ENCODE measurements around the gene SYTL5.

The SYTL5 gene

GRCh38 chrX:37998586-37999262 is 7.6 kb upstream of the SYTL5 start:
- H3K4me1 Mint-ChIP-seq (ENCODE audit: low read depth) = no peaks in the 10 kb centered on the region
- H3K27me3 Mint-ChIP-seq = peaks cover 40% of the 10 kb centered on the region
- H3K36me3 Mint-ChIP-seq (ENCODE audit: low read depth) = no peaks in the 10 kb centered on the region
- no peaks in the 10 kb centered on the region for H3K9me3 Mint-ChIP-seq
- no peak overlapping the region for H3K4me3 Mint-ChIP-seq
- DNase-seq = no peak
- no peak overlapping the region for H3K27ac Mint-ChIP-seq

- H3K27me3 Mint-ChIP-seq = peaks cover 54% of the 10 kb centered on the region
- H3K9me3 Mint-ChIP-seq = peaks cover 3% of the 10 kb centered on the region
- H3K4me3 Mint-ChIP-seq = no peak overlapping the region
- H3K4me1 Mint-ChIP-seq (ENCODE audit: low read depth) = no peaks in the 10 kb centered on the region
- DNase-seq = no peak
- H3K27ac Mint-ChIP-seq = no peak overlapping the region
- no peaks in the 10 kb centered on the region for H3K36me3 Mint-ChIP-seq (ENCODE audit: low read depth)
Measured at GRCh38 chrX:38000706-38001105, 5.6 kb upstream of the SYTL5 start.

DNA sequence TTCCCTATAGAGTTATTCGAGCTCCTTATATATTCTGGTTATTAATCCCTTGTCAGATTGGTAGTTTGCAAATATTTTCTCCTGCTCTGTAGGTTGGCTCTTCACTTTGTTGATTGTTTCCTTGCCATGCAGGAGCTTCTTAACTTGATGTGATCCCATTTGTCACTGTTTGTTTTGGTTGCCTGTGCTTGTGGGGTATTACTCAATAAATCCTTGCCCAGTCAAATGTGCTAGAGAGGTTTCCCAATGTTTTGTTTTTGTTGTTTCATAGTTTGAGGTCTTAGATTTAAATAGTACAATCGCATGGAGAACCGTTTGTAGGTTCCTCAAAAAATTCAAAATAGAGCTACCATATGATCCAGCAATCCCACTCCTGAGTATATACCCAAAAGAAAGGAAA is 2.3 kb upstream of the SYTL5 start:
- Mint-ChIP-seq H3K27ac (no peak overlapping the region), H3K36me3 (ENCODE audit: low read depth) (no peaks in the 10 kb centered on the region), H3K9me3 (peaks cover 3% of the 10 kb centered on the region), H3K27me3 (peaks cover 66% of the 10 kb centered on the region), H3K4me1 (ENCODE audit: low read depth) (peaks cover 2% of the 10 kb centered on the region), H3K4me3 (no peak overlapping the region)
- DNase-seq = no peak

DNA sequence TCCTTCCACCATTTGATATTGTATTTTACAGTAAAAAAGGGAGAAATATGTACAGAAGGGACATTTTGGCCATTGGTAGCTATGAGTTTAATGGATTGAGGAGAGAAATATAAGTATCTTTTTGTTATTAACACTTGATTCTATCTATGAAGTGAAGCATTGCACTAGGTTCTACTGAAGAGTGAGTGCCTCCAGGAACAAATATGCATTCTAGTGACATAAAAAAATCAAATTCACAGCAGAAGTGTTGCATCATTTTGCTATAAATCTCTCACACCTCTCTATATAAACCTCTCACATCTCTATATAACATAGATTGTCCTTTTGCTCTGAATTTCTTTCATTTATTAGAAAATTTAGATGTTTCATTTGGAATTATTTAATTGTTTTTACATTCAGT is 425 bp downstream of the SYTL5 start:
- Mint-ChIP-seq H3K4me1 (ENCODE audit: low read depth) (peaks cover 2% of the 10 kb centered on the region), H3K27ac (no peak overlapping the region), H3K27me3 (peaks cover 60% of the 10 kb centered on the region), H3K4me3 (no peak overlapping the region), H3K9me3 (peaks cover 3% of the 10 kb centered on the region), H3K36me3 (ENCODE audit: low read depth) (no peaks in the 10 kb centered on the region)
- DNase-seq = no peak

- H3K4me1 Mint-ChIP-seq (ENCODE audit: low read depth) = peaks cover 2% of the 10 kb centered on the region
- H3K9me3 Mint-ChIP-seq = peaks cover 3% of the 10 kb centered on the region
- H3K27ac Mint-ChIP-seq = no peak overlapping the region
- no peaks in the 10 kb centered on the region for H3K36me3 Mint-ChIP-seq (ENCODE audit: low read depth)
- peaks cover 53% of the 10 kb centered on the region for H3K27me3 Mint-ChIP-seq
- no peak overlapping the region for H3K4me3 Mint-ChIP-seq
- DNase-seq = no peak
Measured at GRCh38 chrX:38008658-38009057, 2.3 kb downstream of the SYTL5 start.

DNA sequence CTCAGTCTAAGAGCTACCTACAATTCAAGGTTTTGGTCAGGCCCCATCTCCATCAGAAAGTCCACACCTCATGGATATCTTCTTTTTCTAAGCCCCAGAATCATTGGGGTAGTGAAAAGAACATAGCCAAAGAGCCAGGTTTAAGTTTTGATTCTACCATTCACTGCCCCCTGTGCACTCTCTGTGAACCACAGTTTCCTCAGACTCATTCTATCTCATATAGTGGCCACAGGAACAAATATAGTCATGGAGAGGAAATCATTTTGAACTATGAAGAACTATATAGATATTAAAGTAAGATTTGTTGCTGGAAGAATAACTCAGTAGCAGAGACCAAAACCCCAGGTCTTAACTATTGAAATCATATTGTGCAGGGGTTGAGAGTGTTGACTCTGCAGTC is 3.3 kb downstream of the SYTL5 start:
- Mint-ChIP-seq H3K27ac (no peak overlapping the region), H3K36me3 (ENCODE audit: low read depth) (no peaks in the 10 kb centered on the region), H3K27me3 (peaks cover 50% of the 10 kb centered on the region), H3K9me3 (peaks cover 3% of the 10 kb centered on the region), H3K4me1 (ENCODE audit: low read depth) (peaks cover 2% of the 10 kb centered on the region), H3K4me3 (no peak overlapping the region)
- DNase-seq = no peak

GRCh38 chrX:38018766-38019425 is 12.5 kb downstream of the SYTL5 start:
- no peak overlapping the region for H3K27ac Mint-ChIP-seq
- peaks cover 46% of the 10 kb centered on the region for H3K27me3 Mint-ChIP-seq
- DNase-seq = no peak
- H3K4me3 Mint-ChIP-seq = no peak overlapping the region
- H3K36me3 Mint-ChIP-seq (ENCODE audit: low read depth) = no peaks in the 10 kb centered on the region
- no peaks in the 10 kb centered on the region for H3K9me3 Mint-ChIP-seq
- no peaks in the 10 kb centered on the region for H3K4me1 Mint-ChIP-seq (ENCODE audit: low read depth)

GRCh38 chrX:38028300-38028699 is 21.9 kb downstream of the SYTL5 start:
- Mint-ChIP-seq H3K4me3 (no peak overlapping the region), H3K36me3 (ENCODE audit: low read depth) (no peaks in the 10 kb centered on the region), H3K27me3 (peaks cover 59% of the 10 kb centered on the region), H3K27ac (no peak overlapping the region), H3K9me3 (no peaks in the 10 kb centered on the region), H3K4me1 (ENCODE audit: low read depth) (no peaks in the 10 kb centered on the region)
- DNase-seq = no peak

- no peak for DNase-seq
- no peaks in the 10 kb centered on the region for H3K4me1 Mint-ChIP-seq (ENCODE audit: low read depth)
- no peaks in the 10 kb centered on the region for H3K36me3 Mint-ChIP-seq (ENCODE audit: low read depth)
- no peak overlapping the region for H3K4me3 Mint-ChIP-seq
- no peaks in the 10 kb centered on the region for H3K9me3 Mint-ChIP-seq
- no peak overlapping the region for H3K27ac Mint-ChIP-seq
- peaks cover 44% of the 10 kb centered on the region for H3K27me3 Mint-ChIP-seq
Measured at GRCh38 chrX:38036466-38036865, 30.1 kb downstream of the SYTL5 start.

GRCh38 chrX:38038501-38038900 is 32.1 kb downstream of the SYTL5 start:
- DNase-seq = no peak
- Mint-ChIP-seq H3K4me3 (no peak overlapping the region), H3K36me3 (ENCODE audit: low read depth) (no peaks in the 10 kb centered on the region), H3K27ac (no peak overlapping the region), H3K4me1 (ENCODE audit: low read depth) (no peaks in the 10 kb centered on the region), H3K9me3 (no peaks in the 10 kb centered on the region), H3K27me3 (peaks cover 31% of the 10 kb centered on the region)

DNA sequence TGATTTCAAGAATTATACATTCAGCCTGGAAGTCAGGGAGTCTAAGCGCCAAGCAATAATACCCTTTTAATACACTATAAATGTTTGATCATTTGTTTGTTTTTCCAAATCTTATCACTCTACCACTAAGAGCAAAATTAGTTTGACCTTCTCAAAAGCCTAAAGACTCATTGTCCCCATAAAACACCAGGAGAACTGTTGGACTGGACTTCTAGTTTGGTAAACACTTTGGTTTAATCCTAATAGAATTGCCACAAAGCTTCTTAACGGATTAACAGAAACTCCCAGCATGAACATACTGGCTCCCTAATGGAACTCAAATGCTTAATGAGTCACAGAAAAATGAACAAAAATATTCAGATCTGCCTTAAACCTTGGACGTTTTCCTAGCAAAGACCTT is 34.9 kb downstream of the SYTL5 start:
- no peak for DNase-seq
- Mint-ChIP-seq H3K9me3 (peaks cover 1% of the 10 kb centered on the region), H3K4me3 (no peak overlapping the region), H3K27me3 (peaks cover 39% of the 10 kb centered on the region), H3K36me3 (ENCODE audit: low read depth) (no peaks in the 10 kb centered on the region), H3K4me1 (ENCODE audit: low read depth) (no peaks in the 10 kb centered on the region), H3K27ac (no peak overlapping the region)

GRCh38 chrX:38044701-38045100 is 38.3 kb downstream of the SYTL5 start:
- no peak for DNase-seq
- Mint-ChIP-seq H3K9me3 (peaks cover 1% of the 10 kb centered on the region), H3K4me3 (no peak overlapping the region)

DNA sequence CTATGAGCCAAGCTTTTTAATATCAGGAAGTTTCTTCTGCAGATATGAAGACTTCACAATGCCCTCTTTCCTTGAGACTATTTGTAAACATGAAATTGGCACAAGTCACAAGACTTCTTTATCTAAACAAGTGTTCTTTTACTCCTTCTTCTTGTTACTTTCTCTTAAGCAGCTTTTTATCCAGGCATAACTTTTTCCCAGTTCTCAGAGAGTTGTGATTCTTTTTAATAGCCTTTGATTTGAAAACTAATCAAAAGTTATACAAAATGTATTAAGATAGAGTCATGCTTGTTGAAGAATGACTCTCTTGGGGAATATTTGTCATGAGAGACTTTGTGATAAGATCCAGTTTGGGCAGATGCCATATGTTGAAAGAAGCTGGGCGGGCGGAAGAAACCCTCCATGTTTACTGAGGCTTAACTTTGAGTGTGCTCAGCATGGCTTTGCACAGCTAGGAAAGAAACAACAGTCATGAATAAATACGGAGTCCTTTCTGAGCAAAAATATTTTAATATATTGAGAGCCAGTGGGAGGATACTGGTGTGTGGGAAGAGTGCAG is 39.3 kb downstream of the SYTL5 start:
- peaks cover 52% of the 10 kb centered on the region for H3K27me3 Mint-ChIP-seq
- H3K9me3 Mint-ChIP-seq = peaks cover 1% of the 10 kb centered on the region
- H3K36me3 Mint-ChIP-seq (ENCODE audit: low read depth) = no peaks in the 10 kb centered on the region
- H3K27ac Mint-ChIP-seq = no peak overlapping the region
- no peak overlapping the region for H3K4me3 Mint-ChIP-seq
- H3K4me1 Mint-ChIP-seq (ENCODE audit: low read depth) = no peaks in the 10 kb centered on the region
- no peak for DNase-seq

More at GRCh38 chrX:38044701-38045100, 38.3 kb downstream of the SYTL5 start:
- H3K27me3 Mint-ChIP-seq = peaks cover 51% of the 10 kb centered on the region
- no peaks in the 10 kb centered on the region for H3K36me3 Mint-ChIP-seq (ENCODE audit: low read depth)
- no peak overlapping the region for H3K27ac Mint-ChIP-seq
- H3K4me1 Mint-ChIP-seq (ENCODE audit: low read depth) = no peaks in the 10 kb centered on the region

DNA sequence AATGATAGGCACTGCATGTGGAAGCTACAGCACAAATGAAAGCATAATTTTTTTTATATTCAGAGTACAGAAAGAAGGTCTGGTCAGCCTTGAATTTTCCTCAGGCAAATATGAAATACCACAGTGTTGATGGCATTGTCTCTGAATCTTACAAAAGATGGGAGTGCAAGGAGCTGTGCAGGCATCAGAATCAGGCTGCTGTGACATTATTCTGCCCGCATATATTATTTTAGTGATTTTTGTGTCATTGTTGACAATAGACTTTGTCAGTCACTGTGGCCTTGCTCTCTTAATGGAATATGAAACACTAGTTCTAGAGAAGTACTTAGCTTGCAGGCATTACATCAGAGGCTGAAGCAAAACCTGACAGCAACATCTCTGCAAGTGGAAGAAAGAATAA is 42.5 kb downstream of the SYTL5 start:
- Mint-ChIP-seq H3K27ac (no peak overlapping the region), H3K9me3 (peaks cover 1% of the 10 kb centered on the region), H3K27me3 (peaks cover 55% of the 10 kb centered on the region), H3K4me3 (no peak overlapping the region), H3K4me1 (ENCODE audit: low read depth) (peaks cover 2% of the 10 kb centered on the region), H3K36me3 (ENCODE audit: low read depth) (no peaks in the 10 kb centered on the region)
- DNase-seq = no peak

DNA sequence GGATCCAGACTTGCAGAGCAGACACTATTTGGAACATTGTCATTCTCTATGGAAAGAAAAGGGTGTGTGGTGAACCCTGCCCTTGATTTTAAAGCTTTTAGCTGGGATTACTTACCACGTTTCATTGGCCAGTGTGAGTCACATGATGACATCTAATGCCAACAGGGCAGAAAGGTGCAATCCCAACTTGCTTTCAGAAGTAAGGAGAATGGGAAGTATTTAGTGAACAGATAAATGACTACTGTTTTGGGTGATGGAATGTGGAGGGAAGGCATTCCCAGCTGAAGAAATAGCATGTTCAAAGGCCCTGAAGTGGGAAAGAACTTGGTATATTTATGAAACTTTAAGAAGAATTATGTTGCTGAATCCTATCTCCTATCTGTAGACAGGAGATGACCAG is 44.5 kb downstream of the SYTL5 start:
- Mint-ChIP-seq H3K9me3 (peaks cover 1% of the 10 kb centered on the region), H3K36me3 (ENCODE audit: low read depth) (no peaks in the 10 kb centered on the region)

More for the DNA sequence above, 44.5 kb downstream of the SYTL5 start:
- no peak for DNase-seq
- Mint-ChIP-seq H3K4me1 (ENCODE audit: low read depth) (peaks cover 2% of the 10 kb centered on the region), H3K27ac (no peak overlapping the region), H3K27me3 (peaks cover 50% of the 10 kb centered on the region), H3K4me3 (no peak overlapping the region)

Data from activated T-cell treated with anti-CD3 and anti-CD28 coated beads, Interleukin-2, amount 50 U/mL, for 24 hours (primary cell).